Mammary epithelial cell (primary cell): ENCODE results near the gene SUV39H2.
"Not testable (repeated sequence)": the region's sequence is repeated elsewhere in the genome, so short reads cannot be mapped to it uniquely, and the experiment has no call there.

Experiments
- EZH2 ChIP-seq: IDR thresholded peaks from 2 replicates; pipeline ENCODE4 v1.6.1; 2012; ENCODE audit warnings: low read length, inconsistent platforms, borderline replicate concordance
- TF ChIP-seq, protein P1 (sequence below), 2 donors: IDR thresholded peaks in 1 of 2; conservative IDR thresholded peaks in 1 of 2; 2 replicates each; pipeline ENCODE4 v1.5.1; 2011 to 2012; ENCODE audit warnings: inconsistent platforms in 2 of 2, low read length in 2 of 2, mild to moderate bottlenecking in 2 of 2, control low read depth in 1 of 2, low read depth in 1 of 2; ENCODE audit not compliant: insufficient read depth in 1 of 2; ENCODE audit errors: extremely low read depth in 1 of 2

DNA sequence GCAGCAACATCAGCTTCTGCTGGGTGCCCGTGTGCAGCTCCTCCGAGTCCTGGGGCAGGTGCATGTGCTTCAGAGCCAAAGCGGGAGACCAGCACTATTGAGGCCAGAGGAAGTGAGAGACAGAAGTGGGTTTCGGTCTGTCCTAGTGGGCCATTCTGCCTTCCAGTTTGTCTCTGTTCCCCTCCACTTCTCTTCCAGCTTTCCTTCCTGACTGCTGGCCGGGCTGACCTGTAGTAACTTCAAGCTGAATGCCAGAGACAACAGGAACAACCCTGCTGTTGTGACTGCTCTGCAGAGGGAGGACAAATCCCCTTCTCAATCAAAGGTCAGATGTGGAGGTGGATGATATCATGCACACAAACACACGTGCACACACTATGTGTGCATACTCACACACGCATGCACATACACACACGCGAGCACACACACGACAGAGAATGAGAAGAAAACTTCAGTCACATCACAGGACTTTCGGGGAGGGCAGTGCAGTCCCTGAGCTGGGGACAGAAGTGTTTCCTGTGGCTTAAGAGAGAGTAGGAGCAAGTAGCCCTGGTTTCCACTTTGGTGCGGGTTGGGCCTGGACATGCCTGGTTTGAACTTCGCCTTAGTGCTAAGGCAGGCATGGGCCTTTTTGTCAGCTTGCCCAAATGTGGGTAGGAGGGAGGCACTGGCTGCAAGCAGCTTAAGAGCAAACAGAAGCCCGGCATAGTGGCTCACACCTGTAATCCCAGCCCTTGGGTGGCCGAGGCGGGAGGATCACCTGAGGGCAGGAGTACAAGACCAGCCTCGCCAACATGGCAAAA is 63.7 kb downstream of the SUV39H2 start:
- TF ChIP-seq, protein P1, sequence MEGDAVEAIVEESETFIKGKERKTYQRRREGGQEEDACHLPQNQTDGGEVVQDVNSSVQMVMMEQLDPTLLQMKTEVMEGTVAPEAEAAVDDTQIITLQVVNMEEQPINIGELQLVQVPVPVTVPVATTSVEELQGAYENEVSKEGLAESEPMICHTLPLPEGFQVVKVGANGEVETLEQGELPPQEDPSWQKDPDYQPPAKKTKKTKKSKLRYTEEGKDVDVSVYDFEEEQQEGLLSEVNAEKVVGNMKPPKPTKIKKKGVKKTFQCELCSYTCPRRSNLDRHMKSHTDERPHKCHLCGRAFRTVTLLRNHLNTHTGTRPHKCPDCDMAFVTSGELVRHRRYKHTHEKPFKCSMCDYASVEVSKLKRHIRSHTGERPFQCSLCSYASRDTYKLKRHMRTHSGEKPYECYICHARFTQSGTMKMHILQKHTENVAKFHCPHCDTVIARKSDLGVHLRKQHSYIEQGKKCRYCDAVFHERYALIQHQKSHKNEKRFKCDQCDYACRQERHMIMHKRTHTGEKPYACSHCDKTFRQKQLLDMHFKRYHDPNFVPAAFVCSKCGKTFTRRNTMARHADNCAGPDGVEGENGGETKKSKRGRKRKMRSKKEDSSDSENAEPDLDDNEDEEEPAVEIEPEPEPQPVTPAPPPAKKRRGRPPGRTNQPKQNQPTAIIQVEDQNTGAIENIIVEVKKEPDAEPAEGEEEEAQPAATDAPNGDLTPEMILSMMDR (conservative IDR thresholded peaks at IDR 0.05 in 1 of 2, IDR thresholded peaks at IDR 0.05 in 1 of 2; ENCODE audit: extremely low read depth in 1 of 2, insufficient read depth in 1 of 2, low read depth in 1 of 2, low read length in 2 of 2), result not testable (repeated sequence)
- not testable (repeated sequence) for TF ChIP-seq EZH2
